Osteocyte (in vitro differentiated cells): Measurements from ENCODE around the gene SPPL2C. TPM values are rescaled to one million over a fixed set of nuclear protein-coding genes. Genes with fewer than 3 reads are reported as not detected.

Experiments
- DNase-seq: peaks from one replicate; pipeline ENCODE4 v3.0.0; 2021; ENCODE audit warnings: mixed read lengths; ENCODE audit not compliant: unreplicated experiment; ENCODE audit errors: extremely low spot score
- H3K27ac Mint-ChIP-seq: one replicate; pipeline ENCODE4 v1.8.0; 2021; ENCODE audit warnings: mild to moderate bottlenecking, mixed read lengths; ENCODE audit not compliant: unreplicated experiment
- H3K27me3 Mint-ChIP-seq: one replicate; pipeline ENCODE4 v1.8.0; 2021; ENCODE audit warnings: mixed read lengths; ENCODE audit not compliant: unreplicated experiment
- H3K36me3 Mint-ChIP-seq: one replicate; pipeline ENCODE4 v1.8.0; 2021; ENCODE audit warnings: mixed read lengths; ENCODE audit not compliant: unreplicated experiment
- H3K4me1 Mint-ChIP-seq: one replicate; pipeline ENCODE4 v1.8.0; 2021; ENCODE audit warnings: mixed read lengths; ENCODE audit not compliant: unreplicated experiment
- H3K4me3 Mint-ChIP-seq: one replicate; pipeline ENCODE4 v1.8.0; 2021; ENCODE audit warnings: mild to moderate bottlenecking, moderate library complexity, mixed read lengths; ENCODE audit not compliant: unreplicated experiment
- H3K9me3 Mint-ChIP-seq: one replicate; pipeline ENCODE4 v1.8.0; 2021; ENCODE audit warnings: mixed read lengths; ENCODE audit not compliant: unreplicated experiment
- CTCF ChIP-seq: fragments of 200-600 bp; sonication (generic); IDR thresholded peaks from 2 replicates; pipeline ENCODE4 v1.5.0; 2021; ENCODE audit warnings: antibody characterized with exemption, mild to moderate bottlenecking, moderate library complexity
- total RNA-seq: library from RNA; stranded (reverse); gene quantifications from 2 replicates; pipeline ENCODE4 v1.2.1, GENCODE V29; 2021

The SPPL2C gene
- total RNA-seq, 1 donor from 2014 or later = not detected

GRCh38 chr17:45828582-45829133 lies 16.0 kb upstream of the SPPL2C start:
- Mint-ChIP-seq H3K4me1 (no peaks in the 10 kb centered on the region), H3K36me3 (no peaks in the 10 kb centered on the region), H3K27ac (no peak overlapping the region), H3K4me3 (no peak overlapping the region), H3K27me3 (peaks cover 7% of the 10 kb centered on the region), H3K9me3 (no peaks in the 10 kb centered on the region)
- TF ChIP-seq CTCF = no peak
- no peak for DNase-seq

GRCh38 chr17:45833920-45834319 lies 10.8 kb upstream of the SPPL2C start:
- peaks cover 19% of the 10 kb centered on the region for H3K27me3 Mint-ChIP-seq
- no peaks in the 10 kb centered on the region for H3K4me1 Mint-ChIP-seq

GRCh38 chr17:45834471-45835396 lies 9.9 kb upstream of the SPPL2C start:
- TF ChIP-seq CTCF = no peak
- no peak overlapping the region for H3K27ac Mint-ChIP-seq
- H3K9me3 Mint-ChIP-seq = no peaks in the 10 kb centered on the region
- DNase-seq = no peak
- H3K36me3 Mint-ChIP-seq = no peaks in the 10 kb centered on the region
- no peaks in the 10 kb centered on the region for H3K4me1 Mint-ChIP-seq
- H3K27me3 Mint-ChIP-seq = peaks cover 25% of the 10 kb centered on the region
- H3K4me3 Mint-ChIP-seq = no peak overlapping the region

More at GRCh38 chr17:45833920-45834319, 10.8 kb upstream of the SPPL2C start:
- H3K36me3 Mint-ChIP-seq = no peaks in the 10 kb centered on the region
- H3K4me3 Mint-ChIP-seq = no peak overlapping the region
- no peak for TF ChIP-seq CTCF
- no peak for DNase-seq
- H3K27ac Mint-ChIP-seq = no peak overlapping the region
- H3K9me3 Mint-ChIP-seq = no peaks in the 10 kb centered on the region

- DNase-seq = no peak
- no peaks in the 10 kb centered on the region for H3K9me3 Mint-ChIP-seq
- H3K4me3 Mint-ChIP-seq = no peak overlapping the region
- TF ChIP-seq CTCF = no peak
- H3K27me3 Mint-ChIP-seq = peaks cover 25% of the 10 kb centered on the region
- H3K36me3 Mint-ChIP-seq = no peaks in the 10 kb centered on the region
- no peak overlapping the region for H3K27ac Mint-ChIP-seq
- H3K4me1 Mint-ChIP-seq = no peaks in the 10 kb centered on the region
Measured at GRCh38 chr17:45835481-45835880, 9.2 kb upstream of the SPPL2C start.
